ENCODE data around the gene WDTC1.

WDTC1 gene

DNA sequence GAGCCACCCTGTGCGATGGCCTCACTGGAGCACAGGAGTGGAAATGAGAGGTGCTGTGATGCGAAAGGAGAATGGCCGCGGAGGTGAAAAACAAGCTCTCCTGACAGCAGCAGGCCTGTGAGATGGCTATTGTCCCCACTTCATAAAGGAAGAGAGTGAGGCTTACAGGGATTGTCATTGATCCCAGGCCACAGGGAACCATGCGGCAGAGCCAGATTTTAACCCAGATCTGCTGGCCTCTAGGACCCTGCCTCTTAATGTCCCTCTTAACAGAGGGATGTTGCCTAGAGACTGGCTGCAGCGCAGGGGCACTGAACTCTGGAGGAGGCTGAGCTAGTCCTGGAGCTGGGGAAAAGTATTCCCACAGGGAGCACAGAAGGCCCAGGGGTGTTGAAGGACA, 104.3 kb downstream of the WDTC1 start:
- TF ChIP-seq, protein P1, sequence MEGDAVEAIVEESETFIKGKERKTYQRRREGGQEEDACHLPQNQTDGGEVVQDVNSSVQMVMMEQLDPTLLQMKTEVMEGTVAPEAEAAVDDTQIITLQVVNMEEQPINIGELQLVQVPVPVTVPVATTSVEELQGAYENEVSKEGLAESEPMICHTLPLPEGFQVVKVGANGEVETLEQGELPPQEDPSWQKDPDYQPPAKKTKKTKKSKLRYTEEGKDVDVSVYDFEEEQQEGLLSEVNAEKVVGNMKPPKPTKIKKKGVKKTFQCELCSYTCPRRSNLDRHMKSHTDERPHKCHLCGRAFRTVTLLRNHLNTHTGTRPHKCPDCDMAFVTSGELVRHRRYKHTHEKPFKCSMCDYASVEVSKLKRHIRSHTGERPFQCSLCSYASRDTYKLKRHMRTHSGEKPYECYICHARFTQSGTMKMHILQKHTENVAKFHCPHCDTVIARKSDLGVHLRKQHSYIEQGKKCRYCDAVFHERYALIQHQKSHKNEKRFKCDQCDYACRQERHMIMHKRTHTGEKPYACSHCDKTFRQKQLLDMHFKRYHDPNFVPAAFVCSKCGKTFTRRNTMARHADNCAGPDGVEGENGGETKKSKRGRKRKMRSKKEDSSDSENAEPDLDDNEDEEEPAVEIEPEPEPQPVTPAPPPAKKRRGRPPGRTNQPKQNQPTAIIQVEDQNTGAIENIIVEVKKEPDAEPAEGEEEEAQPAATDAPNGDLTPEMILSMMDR (IDR thresholded peaks at IDR 0.05) = no peak

DNA sequence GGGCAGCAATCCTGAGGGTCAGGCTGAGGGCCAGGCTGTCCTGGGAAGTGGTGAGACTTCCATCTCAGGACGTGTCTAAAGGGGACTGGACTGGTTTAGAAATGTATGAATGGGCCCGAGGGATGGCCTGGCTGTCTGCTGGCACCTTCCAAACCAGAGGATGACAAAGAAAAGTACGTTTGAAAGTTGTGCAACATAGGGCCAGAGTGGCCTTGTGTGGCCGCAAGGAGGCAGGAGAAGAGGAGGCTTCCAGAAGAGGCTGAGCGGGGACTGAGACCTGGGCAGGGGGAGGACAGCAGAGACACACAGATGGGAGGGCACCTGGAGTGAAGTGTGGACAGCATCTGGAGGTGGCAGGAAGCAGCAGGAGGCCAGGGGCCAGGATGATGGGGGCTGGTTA, 104.8 kb downstream of the WDTC1 start:
- TF ChIP-seq, protein P1 (IDR thresholded peaks at IDR 0.05) = no peak

DNA sequence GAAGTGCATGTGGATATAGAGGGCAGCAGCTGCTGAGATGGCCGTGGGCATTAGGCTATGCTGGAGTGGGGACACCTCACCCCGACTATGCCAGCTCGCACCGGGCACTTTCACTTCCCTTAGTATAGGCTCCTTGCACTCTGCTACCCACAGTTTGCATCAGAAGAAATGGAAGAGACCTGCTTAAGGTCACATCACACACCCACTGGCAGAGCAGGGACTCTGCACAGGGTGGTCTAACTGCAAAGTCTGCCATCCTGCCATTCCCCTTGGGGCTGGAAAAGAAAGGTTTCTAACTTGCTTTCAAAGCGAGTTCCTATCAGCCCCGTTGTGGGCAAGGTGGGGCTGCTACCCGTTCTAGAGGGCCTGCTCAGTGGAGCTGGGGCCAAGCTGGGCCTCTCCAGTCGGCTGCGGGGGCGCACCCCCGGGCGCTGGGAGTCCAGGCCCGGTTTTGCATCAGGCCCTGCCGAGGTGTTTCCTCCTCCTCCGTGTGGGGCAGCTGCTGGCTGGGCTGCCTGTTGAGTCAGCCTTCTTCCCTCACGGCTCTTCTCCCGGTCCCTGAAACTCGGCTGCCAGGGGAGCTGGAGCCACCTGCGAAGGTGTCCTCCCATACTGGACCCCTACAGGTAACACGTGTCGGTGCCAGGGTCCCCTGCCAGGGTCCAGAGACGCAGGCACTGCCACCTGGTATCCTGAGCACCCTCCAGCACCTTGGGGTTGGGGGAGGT, 107.3 kb downstream of the WDTC1 start, which contains the start of gene SYTL1:
Gene SYTL1, plus strand, starts transcription at position 498 of the 728 bp plus-strand sequence. CDS start 3,313 bp downstream, outside the sequence.
- TF ChIP-seq, protein P1 (IDR thresholded peaks at IDR 0.05) = no peak

GRCh38 chr1:27342391-27342777, 108.0 kb downstream of the WDTC1 start:
- TF ChIP-seq, protein P1 (IDR thresholded peaks at IDR 0.05) = no peak

DNA sequence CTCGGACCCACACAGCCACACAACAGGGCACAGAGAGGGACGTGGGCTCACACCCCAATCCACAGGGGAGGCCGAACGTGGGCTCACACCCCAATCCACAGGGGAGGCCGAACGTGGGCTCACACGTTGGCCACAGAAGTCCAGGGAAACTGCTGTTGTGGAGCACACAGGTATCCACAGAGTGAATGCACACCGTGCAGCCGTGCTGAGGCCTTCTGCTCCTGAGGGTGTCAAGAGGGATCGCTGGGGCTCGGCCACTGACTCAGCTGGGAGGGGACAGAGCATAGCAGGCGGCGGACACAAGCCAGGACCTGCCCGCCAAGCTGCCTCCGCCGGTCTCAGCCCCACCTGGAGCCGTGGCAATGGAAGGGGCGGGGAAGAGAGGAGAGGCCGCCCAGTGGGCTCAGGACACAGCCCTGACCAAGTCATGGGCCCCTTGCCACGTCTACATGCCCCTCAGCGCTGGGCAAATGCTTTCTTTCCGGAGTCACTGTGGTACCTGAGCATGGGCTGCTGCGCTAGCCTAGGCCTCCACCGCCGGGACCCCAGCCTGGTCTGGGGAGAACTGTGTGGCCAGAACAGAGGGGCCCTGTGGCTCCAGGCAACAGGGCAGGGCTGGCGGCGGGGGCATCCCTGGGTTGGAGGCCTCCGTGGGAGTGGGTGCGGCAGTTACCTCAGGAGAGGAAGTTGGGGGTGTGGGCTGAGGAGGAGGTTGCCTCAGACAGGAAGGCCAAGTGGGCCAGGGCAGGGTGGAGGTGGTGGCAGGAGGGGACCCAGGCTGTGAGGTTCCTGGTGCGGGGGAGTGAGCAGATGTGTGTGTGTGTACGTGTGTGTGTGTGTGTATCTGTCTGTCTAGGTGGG, 108.6 kb downstream of the WDTC1 start:
- TF ChIP-seq, protein P1 (IDR thresholded peaks at IDR 0.05) = no peak

GRCh38 chr1:27343639-27344025, 109.2 kb downstream of the WDTC1 start:
- TF ChIP-seq, protein P1 (IDR thresholded peaks at IDR 0.05) = no peak

GRCh38 chr1:27345272-27345671, 110.8 kb downstream of the WDTC1 start:
- TF ChIP-seq, protein P1 (IDR thresholded peaks at IDR 0.05) = no peak
